ENCODE results near the gene CEP112. TPM values are rescaled to one million over a fixed set of nuclear protein-coding genes. Genes with fewer than 3 reads are reported as not detected.

The CEP112 gene
- total and polyA plus RNA-seq, 2 donors (not counting 3 experiments of a cell fraction or from before 2014, with no cell fraction given): 1.5 to 25.3 TPM

DNA sequence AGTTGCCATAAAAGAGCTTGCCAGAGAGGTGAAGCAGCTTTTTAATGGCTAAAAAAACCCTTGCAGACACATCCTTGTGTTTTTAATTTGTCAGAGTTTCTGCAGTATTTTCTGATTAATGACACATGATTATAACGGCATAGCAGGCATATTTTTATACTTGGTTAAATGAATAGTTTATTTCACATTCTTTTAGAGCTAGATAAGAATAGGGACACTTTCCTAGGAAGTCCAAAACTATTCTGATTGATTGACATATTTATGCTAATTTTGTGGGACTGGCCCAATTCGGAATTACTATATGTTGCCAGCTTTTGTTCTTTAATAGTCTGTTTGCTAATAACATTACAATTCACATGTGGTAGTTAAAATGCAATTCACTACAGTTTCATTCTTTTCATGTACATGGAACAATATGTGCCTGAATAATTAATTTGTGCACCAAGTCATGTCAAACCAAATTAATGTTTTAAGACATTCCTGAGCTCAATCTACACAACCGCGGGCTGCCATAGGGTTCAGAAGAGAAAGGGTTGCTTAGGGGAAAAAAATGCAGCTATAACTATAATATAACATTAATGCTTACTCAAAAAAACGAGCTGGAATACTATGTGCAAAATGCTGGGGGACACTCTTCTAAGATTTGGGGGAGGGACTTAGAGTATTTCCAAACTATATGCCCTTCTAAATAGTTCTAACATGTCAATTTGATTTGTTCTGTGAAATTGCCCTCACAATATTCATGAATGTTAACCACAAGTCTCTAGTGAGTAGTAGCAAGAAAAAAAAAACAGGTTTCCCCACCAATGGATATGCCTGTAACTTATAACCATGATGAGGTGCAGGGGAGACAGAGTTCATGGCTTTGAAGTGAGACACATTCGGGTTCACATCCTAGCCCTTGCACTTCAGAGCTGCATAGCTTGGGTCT, 305.4 kb downstream of the CEP112 start:
- no peak for TF ChIP-seq EZH2 (IDR thresholded peaks at IDR 0.05; ENCODE audit: borderline replicate concordance, low read depth, low read length, severe bottlenecking)
- TF ChIP-seq, protein P1, sequence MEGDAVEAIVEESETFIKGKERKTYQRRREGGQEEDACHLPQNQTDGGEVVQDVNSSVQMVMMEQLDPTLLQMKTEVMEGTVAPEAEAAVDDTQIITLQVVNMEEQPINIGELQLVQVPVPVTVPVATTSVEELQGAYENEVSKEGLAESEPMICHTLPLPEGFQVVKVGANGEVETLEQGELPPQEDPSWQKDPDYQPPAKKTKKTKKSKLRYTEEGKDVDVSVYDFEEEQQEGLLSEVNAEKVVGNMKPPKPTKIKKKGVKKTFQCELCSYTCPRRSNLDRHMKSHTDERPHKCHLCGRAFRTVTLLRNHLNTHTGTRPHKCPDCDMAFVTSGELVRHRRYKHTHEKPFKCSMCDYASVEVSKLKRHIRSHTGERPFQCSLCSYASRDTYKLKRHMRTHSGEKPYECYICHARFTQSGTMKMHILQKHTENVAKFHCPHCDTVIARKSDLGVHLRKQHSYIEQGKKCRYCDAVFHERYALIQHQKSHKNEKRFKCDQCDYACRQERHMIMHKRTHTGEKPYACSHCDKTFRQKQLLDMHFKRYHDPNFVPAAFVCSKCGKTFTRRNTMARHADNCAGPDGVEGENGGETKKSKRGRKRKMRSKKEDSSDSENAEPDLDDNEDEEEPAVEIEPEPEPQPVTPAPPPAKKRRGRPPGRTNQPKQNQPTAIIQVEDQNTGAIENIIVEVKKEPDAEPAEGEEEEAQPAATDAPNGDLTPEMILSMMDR (IDR thresholded peaks at IDR 0.05; ENCODE audit: extremely low read depth in 1 of 2, insufficient read depth in 1 of 2, low read depth in 1 of 2, low read length in 2 of 2): no peak
- TF ChIP-seq JUN (IDR thresholded peaks at IDR 0.05; ENCODE audit: borderline replicate concordance, insufficient read depth, insufficient read length, low read depth): no peak
- TF ChIP-seq POLR2AphosphoS5 (IDR thresholded peaks at IDR 0.05; ENCODE audit: insufficient read depth, low read depth, low read length): no peak
- TF ChIP-seq, protein P2, sequence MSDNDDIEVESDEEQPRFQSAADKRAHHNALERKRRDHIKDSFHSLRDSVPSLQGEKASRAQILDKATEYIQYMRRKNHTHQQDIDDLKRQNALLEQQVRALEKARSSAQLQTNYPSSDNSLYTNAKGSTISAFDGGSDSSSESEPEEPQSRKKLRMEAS (IDR thresholded peaks at IDR 0.05; ENCODE audit: insufficient read depth, insufficient read length): no peak
- no peak for TF ChIP-seq GATA2 (IDR thresholded peaks at IDR 0.05; ENCODE audit: insufficient read depth, insufficient read length, low read depth, low read length)
- no peak for TF ChIP-seq POLR2A (IDR thresholded peaks at IDR 0.05; ENCODE audit: low read depth, low read length)
- TF ChIP-seq MYC (IDR thresholded peaks at IDR 0.05; ENCODE audit: low read depth, low read length): no peak
- intact Hi-C loops (cut with micrococcal nuclease): no loop called here
- no peaks in the 10 kb centered on the region for H3K36me3 ChIP-seq (ENCODE audit: control insufficient read depth in 2 of 2, extremely low read depth in 1 of 2, insufficient read depth in 2 of 2, low read length in 2 of 2)
- no peaks in the 10 kb centered on the region for H3K9me3 ChIP-seq (replicated peaks; ENCODE audit: control insufficient read depth, insufficient read depth, low read length)
- BruUV-seq (replicated peaks): no TSS peak
- no peak for DNase-seq (ENCODE audit: low read depth, low spot score)
- no peaks in the 10 kb centered on the region for H3K4me1 ChIP-seq (ENCODE audit: control insufficient read depth, extremely low read depth, insufficient read depth, low read length)
- no peaks in the 10 kb centered on the region for H3K79me2 ChIP-seq (ENCODE audit: control insufficient read depth, insufficient read depth, low read length)
- no peak overlapping the region for H3K9ac ChIP-seq (replicated peaks; ENCODE audit: extremely low read depth, insufficient read depth, low read length)
- no peaks in the 10 kb centered on the region for H3K9me1 ChIP-seq (replicated peaks; ENCODE audit: control insufficient read depth, extremely low read depth, insufficient read depth, low read length)
- no peaks in the 10 kb centered on the region for H4K20me1 ChIP-seq (replicated peaks; ENCODE audit: control insufficient read depth, extremely low read depth, insufficient read depth, low read length)
- POLR2A ChIA-PET: no interaction called here
- no peak overlapping the region for H3K4me3 ChIP-seq (replicated peaks in 1 of 3; ENCODE audit: insufficient read depth in 1 of 3, low read depth in 1 of 3, low read length in 3 of 3)
- no peak overlapping the region for H3K27ac ChIP-seq (ENCODE audit: insufficient read depth, low read depth, low read length)
- no peak overlapping the region for H3K4me2 ChIP-seq (ENCODE audit: insufficient read depth, low read length)
- no peak overlapping the region for H2AFZ ChIP-seq (ENCODE audit: low read depth, low read length)
- dilution Hi-C loops (cut with MboI; ENCODE audit: extremely low pct_ligation_motif_present, low sequenced_read_pairs): no loop called here
- CTCF ChIA-PET: interaction anchor here (0.7 to 1.5 kb wide), 7 partner anchors 9 to 393 kb away, joined by 3 to 6 read pairs (median 4); no protein-coding TSS in a partner anchor
- no peaks in the 10 kb centered on the region for H3K27me3 ChIP-seq (ENCODE audit: control insufficient read depth in 2 of 2, insufficient read depth in 2 of 2, low read length in 2 of 2)
- no peak for FAIRE-seq

All from endothelial cell of umbilical vein (primary cell).